Testis (tissue), 2 donors: Measurements from ENCODE around the gene DGKZ.

Source experiments
- POLR2A ChIP-seq: fragments of 450-650 bp; IDR thresholded peaks from one replicate; pipeline ENCODE4 v1.6.1; 2017; ENCODE audit warnings: antibody characterized with exemption, mild to moderate bottlenecking, moderate library complexity
- TF ChIP-seq, protein P1 (sequence below), 3 experiments: fragments of 450-650 bp in 2 of 3; fragments of 200-600 bp in 1 of 3; sonication (generic) in 1 of 3; IDR thresholded peaks; one replicate each; pipeline ENCODE4 v1.5.1; 2016 to 2019; ENCODE audit warnings: antibody characterized with exemption in 3 of 3, mild to moderate bottlenecking in 2 of 3, moderate library complexity in 1 of 3

DNA sequence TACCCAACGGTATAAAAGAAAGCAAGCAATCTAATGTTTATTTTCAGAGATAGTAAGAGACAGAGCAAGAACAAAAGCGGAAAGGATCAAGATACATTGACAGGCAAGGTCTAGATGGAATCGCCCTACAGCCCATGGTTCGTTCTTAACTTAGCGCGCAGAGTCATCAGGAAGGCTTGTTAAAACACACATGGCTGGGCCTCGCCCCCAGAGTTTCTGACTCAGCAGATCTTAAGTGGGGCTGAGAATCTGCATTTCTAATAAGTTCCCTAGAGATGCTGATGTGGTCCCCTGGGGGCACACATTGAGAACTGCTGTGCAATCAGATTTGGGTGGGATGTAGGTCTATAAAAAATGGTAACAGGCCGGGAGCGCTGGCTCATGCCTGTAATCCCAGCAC is 80.1 kb downstream of the DGKZ start:
- TF ChIP-seq, protein P1, sequence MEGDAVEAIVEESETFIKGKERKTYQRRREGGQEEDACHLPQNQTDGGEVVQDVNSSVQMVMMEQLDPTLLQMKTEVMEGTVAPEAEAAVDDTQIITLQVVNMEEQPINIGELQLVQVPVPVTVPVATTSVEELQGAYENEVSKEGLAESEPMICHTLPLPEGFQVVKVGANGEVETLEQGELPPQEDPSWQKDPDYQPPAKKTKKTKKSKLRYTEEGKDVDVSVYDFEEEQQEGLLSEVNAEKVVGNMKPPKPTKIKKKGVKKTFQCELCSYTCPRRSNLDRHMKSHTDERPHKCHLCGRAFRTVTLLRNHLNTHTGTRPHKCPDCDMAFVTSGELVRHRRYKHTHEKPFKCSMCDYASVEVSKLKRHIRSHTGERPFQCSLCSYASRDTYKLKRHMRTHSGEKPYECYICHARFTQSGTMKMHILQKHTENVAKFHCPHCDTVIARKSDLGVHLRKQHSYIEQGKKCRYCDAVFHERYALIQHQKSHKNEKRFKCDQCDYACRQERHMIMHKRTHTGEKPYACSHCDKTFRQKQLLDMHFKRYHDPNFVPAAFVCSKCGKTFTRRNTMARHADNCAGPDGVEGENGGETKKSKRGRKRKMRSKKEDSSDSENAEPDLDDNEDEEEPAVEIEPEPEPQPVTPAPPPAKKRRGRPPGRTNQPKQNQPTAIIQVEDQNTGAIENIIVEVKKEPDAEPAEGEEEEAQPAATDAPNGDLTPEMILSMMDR (IDR thresholded peaks at IDR 0.05) = no peak
- no peak for TF ChIP-seq POLR2A
